Upper lobe of left lung (tissue), 6 donors: ENCODE data around the gene ARRDC1. TPM values are rescaled to one million over a fixed set of nuclear protein-coding genes. Genes with fewer than 3 reads are reported as not detected.

ENCODE experiments used
- ATAC-seq, 2 donors: fragments of 200-7000 bp; cut with Tn5 transposase; one replicate each; pipeline ENCODE4 v1.9.1; 2022; ENCODE audit warnings: mild to moderate bottlenecking in 2 of 2, moderate library complexity in 2 of 2; ENCODE audit not compliant: low FRiP score in 2 of 2
- DNase-seq, 2 donors: peaks; one replicate each; pipeline ENCODE4 v3.0.0-alpha.2; 2019 to 2020
- H3K27ac ChIP-seq, 4 donors: fragments of 200-600 bp; sonication (generic); one replicate each; pipeline ENCODE4 v1.5.1; 2016 to 2019
- H3K27me3 ChIP-seq, 4 donors: fragments of 200-600 bp; sonication (generic); one replicate each; pipeline ENCODE4 v1.5.1; 2017 to 2019
- H3K36me3 ChIP-seq, 4 donors: fragments of 200-600 bp; sonication (generic); one replicate each; pipeline ENCODE4 v1.5.1; 2016 to 2019
- H3K4me1 ChIP-seq, 4 donors: fragments of 200-600 bp; sonication (generic); one replicate each; pipeline ENCODE4 v1.5.1; 2018 to 2019
- H3K4me3 ChIP-seq, 4 donors: fragments of 200-600 bp; sonication (generic); one replicate each; pipeline ENCODE4 v1.5.1; 2017 to 2019; ENCODE audit warnings: mild to moderate bottlenecking in 2 of 4, moderate library complexity in 1 of 4
- H3K9me3 ChIP-seq, 4 donors: fragments of 200-600 bp; sonication (generic); one replicate each; pipeline ENCODE4 v1.5.1; 2018 to 2019
- EP300 ChIP-seq, 4 donors: sonication (generic); formaldehyde crosslinking; IDR thresholded peaks; one replicate each; pipeline ENCODE4 v1.5.1; 2017; ENCODE audit warnings: antibody characterized with exemption in 4 of 4, control low read depth in 2 of 4
- POLR2A ChIP-seq, 4 donors: fragments of 450-650 bp; IDR thresholded peaks; one replicate each; pipeline ENCODE4 v1.5.1; 2016 to 2017; ENCODE audit warnings: antibody characterized with exemption in 4 of 4, mild to moderate bottlenecking in 2 of 4
- POLR2AphosphoS5 ChIP-seq, 2 donors: sonication (generic); formaldehyde crosslinking; IDR thresholded peaks; one replicate each; pipeline ENCODE4 v1.5.1; 2017; ENCODE audit warnings: antibody characterized with exemption in 2 of 2
- WGBS, 2 donors: methylation state at CpG; one replicate each; pipeline ENCODE4 v1.1.5; 2017 to 2018; 5-methylcytosine and 5-hydroxymethylcytosine counted together
- total RNA-seq, 6 donors: library from RNA; depleted of rRNA in 4 of 6; stranded (reverse); fragments of >200 nt in 4 of 6; gene quantifications; one replicate each; pipeline versions ENCODE4 v1.1.0 to v1.2.1, GENCODE V29; 2016 to 2021
- TF ChIP-seq, protein P1 (sequence below), 6 experiments: fragments of 450-650 bp in 4 of 6; fragments of 200-600 bp in 2 of 6; sonication (generic) in 2 of 6; IDR thresholded peaks; one replicate each; pipeline ENCODE4 v1.5.1; 2016 to 2019; ENCODE audit warnings: antibody characterized with exemption in 6 of 6
- donor health status: DM: no; HTN: no; CAD: no; lungs with moderate emphysema.
- donor health status: DM: no; HTN: yes; CAD: no; lungs with severe emphysema.

Gene ARRDC1
- total RNA-seq, 6 donors from 2014 or later, result 74.9 to 202 (median 99.6) TPM

DNA sequence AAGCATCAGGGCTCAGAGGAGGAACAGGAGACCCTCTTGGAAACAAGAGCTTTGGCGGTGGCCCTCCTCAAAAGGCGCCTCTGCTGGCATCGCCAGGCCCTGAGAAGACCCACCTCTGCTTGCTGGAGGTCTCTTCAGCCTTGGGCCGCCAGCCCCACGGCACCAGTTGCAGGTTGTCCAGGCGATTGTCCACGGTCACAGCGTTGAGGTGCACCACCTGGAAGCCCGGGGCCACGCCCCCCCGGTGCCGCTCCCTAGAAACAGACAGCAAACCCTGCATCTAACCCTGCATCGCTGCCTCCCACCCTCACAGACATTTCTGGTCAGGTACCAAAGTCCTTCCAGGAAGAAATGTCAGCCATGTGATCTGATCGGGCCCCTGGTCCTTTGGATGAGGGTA, 18.6 kb upstream of the ARRDC1 start:
- WGBS, 2 donors, result 95 to 96% methylated on average over 14 of the region's 14 CpGs
- Histone ChIP-seq H3K4me3 (no peak overlapping the region), H3K27ac (no peak overlapping the region), H3K4me1 (peaks cover 13 to 29% (median 18%) of the 10 kb centered on the region in 4 donors), H3K9me3 (no peaks in the 10 kb centered on the region), H3K36me3 (peaks cover 6 to 56% (median 34%) of the 10 kb centered on the region in 4 donors), H3K27me3 (no peaks in the 10 kb centered on the region)
- ATAC-seq (no peak), DNase-seq (peak in 1 of 2 donors; percentile 75)
- TF ChIP-seq, protein P1, sequence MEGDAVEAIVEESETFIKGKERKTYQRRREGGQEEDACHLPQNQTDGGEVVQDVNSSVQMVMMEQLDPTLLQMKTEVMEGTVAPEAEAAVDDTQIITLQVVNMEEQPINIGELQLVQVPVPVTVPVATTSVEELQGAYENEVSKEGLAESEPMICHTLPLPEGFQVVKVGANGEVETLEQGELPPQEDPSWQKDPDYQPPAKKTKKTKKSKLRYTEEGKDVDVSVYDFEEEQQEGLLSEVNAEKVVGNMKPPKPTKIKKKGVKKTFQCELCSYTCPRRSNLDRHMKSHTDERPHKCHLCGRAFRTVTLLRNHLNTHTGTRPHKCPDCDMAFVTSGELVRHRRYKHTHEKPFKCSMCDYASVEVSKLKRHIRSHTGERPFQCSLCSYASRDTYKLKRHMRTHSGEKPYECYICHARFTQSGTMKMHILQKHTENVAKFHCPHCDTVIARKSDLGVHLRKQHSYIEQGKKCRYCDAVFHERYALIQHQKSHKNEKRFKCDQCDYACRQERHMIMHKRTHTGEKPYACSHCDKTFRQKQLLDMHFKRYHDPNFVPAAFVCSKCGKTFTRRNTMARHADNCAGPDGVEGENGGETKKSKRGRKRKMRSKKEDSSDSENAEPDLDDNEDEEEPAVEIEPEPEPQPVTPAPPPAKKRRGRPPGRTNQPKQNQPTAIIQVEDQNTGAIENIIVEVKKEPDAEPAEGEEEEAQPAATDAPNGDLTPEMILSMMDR (IDR thresholded peaks at IDR 0.05), result no peak
- TF ChIP-seq POLR2A (IDR thresholded peaks at IDR 0.05) (no peak), EP300 (IDR thresholded peaks at IDR 0.05) (no peak), POLR2AphosphoS5 (IDR thresholded peaks at IDR 0.05) (no peak)

DNA sequence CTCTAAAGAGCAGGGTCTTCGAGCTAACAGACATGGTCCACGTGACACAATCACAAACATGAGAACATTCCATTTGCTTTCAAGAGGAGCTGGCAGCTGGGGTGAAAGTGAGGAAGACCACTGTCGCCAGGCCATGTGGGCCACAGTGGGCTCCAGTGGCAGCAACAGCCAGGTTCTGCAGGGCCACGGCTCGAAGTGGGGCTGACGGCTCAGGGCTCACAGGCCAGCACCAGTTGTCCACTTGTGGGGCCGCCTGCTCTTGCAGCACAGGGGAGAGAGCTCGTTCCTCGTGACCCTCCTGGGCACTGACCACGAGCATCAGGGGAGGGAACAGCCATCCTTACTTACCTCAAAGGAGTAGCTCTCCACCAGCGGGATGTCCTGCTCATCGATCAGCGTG, 17.2 kb upstream of the ARRDC1 start:
- Histone ChIP-seq H3K27me3 (no peaks in the 10 kb centered on the region), H3K9me3 (no peaks in the 10 kb centered on the region), H3K4me3 (no peak overlapping the region), H3K27ac (no peak overlapping the region), H3K36me3 (peaks cover 6 to 42% (median 26%) of the 10 kb centered on the region in 4 donors), H3K4me1 (peaks cover 13 to 41% (median 23%) of the 10 kb centered on the region in 4 donors)
- ATAC-seq (no peak), DNase-seq (no peak)
- WGBS, 2 donors, result 95 to 98% methylated on average over 5 to 8 of the region's 13 CpGs
- TF ChIP-seq, protein P1 (IDR thresholded peaks at IDR 0.05), result no peak
- no peak for TF ChIP-seq POLR2AphosphoS5 (IDR thresholded peaks at IDR 0.05)
- TF ChIP-seq POLR2A (IDR thresholded peaks at IDR 0.05), result no peak
- TF ChIP-seq EP300 (IDR thresholded peaks at IDR 0.05), result no peak

DNA sequence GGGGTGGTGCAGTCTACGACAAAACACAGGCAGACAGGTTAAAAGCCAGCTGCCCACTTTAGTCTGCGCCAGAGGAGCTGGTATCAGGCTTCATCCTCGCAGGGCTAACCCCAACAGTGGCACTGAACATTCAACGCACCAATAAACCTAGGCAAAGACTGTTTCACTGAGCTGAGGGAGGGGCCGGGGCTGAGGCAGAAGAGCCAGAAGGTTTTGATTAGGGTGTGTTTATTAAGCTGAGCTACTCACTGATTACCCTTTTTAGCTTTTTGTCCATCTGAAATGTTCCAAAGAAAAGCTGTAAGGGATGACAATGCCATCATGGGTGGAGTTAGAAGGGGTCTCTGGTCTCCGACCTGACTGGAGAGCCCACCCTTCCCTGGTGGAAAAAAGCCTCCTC, 16.6 kb upstream of the ARRDC1 start:
- TF ChIP-seq POLR2AphosphoS5 (IDR thresholded peaks at IDR 0.05) (no peak), POLR2A (IDR thresholded peaks at IDR 0.05) (no peak), EP300 (IDR thresholded peaks at IDR 0.05) (no peak)
- TF ChIP-seq, protein P1 (IDR thresholded peaks at IDR 0.05), result no peak
- no peak overlapping the region for H3K27ac ChIP-seq
- WGBS, 2 donors, result 86 to 97% methylated on average over 6 of the region's 6 CpGs
- DNase-seq, result no peak
- no peak for ATAC-seq
- H3K4me1 ChIP-seq, result peaks cover 13 to 45% (median 26%) of the 10 kb centered on the region in 4 donors
- H3K27me3 ChIP-seq, result no peaks in the 10 kb centered on the region
- H3K36me3 ChIP-seq, result peaks cover 6 to 38% (median 26%) of the 10 kb centered on the region in 4 donors
- H3K9me3 ChIP-seq, result no peaks in the 10 kb centered on the region
- H3K4me3 ChIP-seq, result peak overlapping the region in 1 of 4 donors; percentile 97

DNA sequence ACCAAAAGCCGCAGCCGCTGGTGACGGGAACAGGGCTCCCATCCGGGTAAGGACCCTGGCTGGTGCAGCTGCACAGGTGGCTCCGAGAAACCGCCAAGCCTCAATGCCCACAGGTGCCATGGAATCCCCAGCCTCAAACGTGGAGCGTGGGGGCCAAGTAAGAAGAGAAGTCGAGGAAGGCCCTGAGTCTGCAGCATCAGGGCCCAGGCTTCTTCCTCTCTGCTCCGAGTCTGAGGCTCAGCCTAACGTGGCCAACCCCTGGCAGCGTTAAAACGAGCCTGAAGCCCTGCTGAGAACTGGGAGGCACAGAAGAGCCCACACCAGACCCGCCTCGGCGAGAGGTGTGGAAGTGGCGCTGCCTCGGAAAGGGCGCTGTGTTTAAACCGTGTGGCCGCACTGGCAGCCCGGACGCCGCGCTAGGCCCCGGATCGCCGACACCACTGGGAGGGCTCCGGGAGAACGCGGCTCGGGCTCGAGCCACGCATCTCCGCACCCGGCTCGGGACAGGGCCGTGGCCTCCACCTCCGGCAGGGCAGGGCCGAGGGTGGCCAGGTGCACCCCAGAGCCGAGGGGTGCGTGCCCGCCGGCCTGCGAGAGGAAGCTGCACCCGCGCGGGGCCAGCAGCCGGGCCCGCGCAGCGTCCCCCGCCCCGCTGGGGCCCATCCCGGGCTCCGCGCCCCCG, 15.9 kb upstream of the ARRDC1 start:
- Histone ChIP-seq H3K27ac (peak overlapping the region in 1 of 4 donors; percentile 68), H3K4me1 (peaks cover 13 to 45% (median 26%) of the 10 kb centered on the region in 4 donors), H3K4me3 (peak overlapping the region; percentile 12 to 97 (median 88)), H3K9me3 (no peaks in the 10 kb centered on the region), H3K27me3 (no peaks in the 10 kb centered on the region), H3K36me3 (peaks cover 6 to 33% (median 23%) of the 10 kb centered on the region in 4 donors)
- TF ChIP-seq EP300 (IDR thresholded peaks at IDR 0.05), result no peak
- TF ChIP-seq, protein P1 (IDR thresholded peaks at IDR 0.05), result peak in 1 of 6 experiments; percentile 4
- DNase-seq (peak in 1 of 2 donors; percentile 88), ATAC-seq (no peak)
- WGBS, 2 donors, result 20 to 30% methylated on average over 4 to 16 of the region's 58 CpGs

DNA sequence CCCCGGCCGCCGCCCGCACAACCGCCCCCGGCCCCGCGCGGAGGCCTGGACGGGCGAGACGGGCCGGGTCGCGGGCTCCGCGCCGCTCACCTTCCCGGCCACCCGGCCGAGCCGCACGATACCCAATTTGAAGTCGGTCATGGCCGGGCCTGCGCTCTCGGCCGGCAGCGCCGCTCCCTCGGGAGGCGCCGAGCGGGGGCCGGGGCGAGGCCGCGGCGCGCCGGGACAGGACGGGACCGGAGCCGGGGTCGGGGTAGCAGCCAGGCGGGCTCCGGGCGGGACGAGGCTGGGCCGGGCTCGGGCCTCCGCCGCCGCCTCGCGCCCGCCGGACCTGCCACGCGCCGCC, 15.4 kb upstream of the ARRDC1 start:
- ATAC-seq, result no peak
- WGBS, 2 donors, result no CpG with 5 or more reads among the region's 61 CpGs
- TF ChIP-seq EP300 (IDR thresholded peaks at IDR 0.05) (no peak), POLR2AphosphoS5 (IDR thresholded peaks at IDR 0.05) (no peak), POLR2A (IDR thresholded peaks at IDR 0.05) (no peak)
- TF ChIP-seq, protein P1 (IDR thresholded peaks at IDR 0.05), result no peak
- H3K27me3 ChIP-seq, result no peaks in the 10 kb centered on the region
- DNase-seq, result no peak
- H3K4me3 ChIP-seq, result peak overlapping the region; percentile 40 to 97 (median 88)
- peak overlapping the region in 1 of 4 donors; percentile 68 for H3K27ac ChIP-seq
- H3K9me3 ChIP-seq, result no peaks in the 10 kb centered on the region
- H3K4me1 ChIP-seq, result peaks cover 13 to 45% (median 26%) of the 10 kb centered on the region in 4 donors
- peaks cover 6 to 33% (median 22%) of the 10 kb centered on the region in 4 donors for H3K36me3 ChIP-seq
